SK-N-SH treated with all-trans-retinoic acid at 6 μM for 48 hours (cell line): Measurements from ENCODE around the gene MYO15A.

ENCODE experiments used
- ATAC-seq: fragments of 200-7000 bp; cut with Tn5 transposase; 3 replicates; pipeline ENCODE4 v1.9.1; 2020; ENCODE audit warnings: mild to moderate bottlenecking, moderate library complexity
- ARNTL ChIP-seq: fragments of 450-650 bp; formaldehyde crosslinking; IDR thresholded peaks from 2 replicates; pipeline ENCODE4 v1.5.0; 2020; ENCODE audit warnings: low read depth, mild to moderate bottlenecking, moderate library complexity, borderline replicate concordance
- BACH2 ChIP-seq: fragments of 250-450 bp; sonication (Bioruptor Pico); IDR thresholded peaks from 2 replicates; pipeline ENCODE4 v1.9.0; 2021; ENCODE audit warnings: mild to moderate bottlenecking, borderline replicate concordance
- CSDC2 ChIP-seq: fragments of 250-450 bp; sonication (Bioruptor Pico); IDR thresholded peaks from 2 replicates; pipeline ENCODE4 v1.5.0; 2020; ENCODE audit warnings: mild to moderate bottlenecking, moderate library complexity
- CSRNP3 ChIP-seq: fragments of 250-450 bp; sonication (Bioruptor Pico); IDR thresholded peaks from 2 replicates; pipeline ENCODE4 v1.5.1; 2021; ENCODE audit warnings: mild to moderate bottlenecking, moderate library complexity
- ESRRG ChIP-seq: fragments of 250-450 bp; sonication (Bioruptor Pico); IDR thresholded peaks from 2 replicates; pipeline ENCODE4 v1.6.1; 2021; ENCODE audit warnings: mild to moderate bottlenecking
- GLIS3 ChIP-seq: fragments of 250-450 bp; sonication (Bioruptor Pico); IDR thresholded peaks from 2 replicates; pipeline ENCODE4 v1.5.0; 2020; ENCODE audit warnings: mild to moderate bottlenecking, moderate library complexity
- ISL1 ChIP-seq: fragments of 250-450 bp; sonication (Bioruptor Pico); IDR thresholded peaks from 2 replicates; pipeline ENCODE4 v2.1.2; 2022; ENCODE audit warnings: mild to moderate bottlenecking, moderate library complexity
- PATZ1 ChIP-seq: fragments of 250-450 bp; sonication (Bioruptor Pico); IDR thresholded peaks from 2 replicates; pipeline ENCODE4 v1.8.0; 2020; ENCODE audit warnings: mild to moderate bottlenecking, moderate library complexity, borderline replicate concordance
- POU6F1 ChIP-seq: fragments of 250-450 bp; sonication (Bioruptor Pico); IDR thresholded peaks from 2 replicates; pipeline ENCODE4 v1.8.0; 2021; ENCODE audit warnings: low read depth, mild to moderate bottlenecking, moderate library complexity, borderline replicate concordance
- SNAI2 ChIP-seq: fragments of 250-450 bp; sonication (Bioruptor Pico); IDR thresholded peaks from 2 replicates; pipeline ENCODE4 v1.5.0; 2020; ENCODE audit warnings: mild to moderate bottlenecking, moderate library complexity
- TCF4 ChIP-seq: fragments of 250-450 bp; sonication (Bioruptor Pico); IDR thresholded peaks from 2 replicates; pipeline ENCODE4 v1.8.0; 2021; ENCODE audit warnings: mild to moderate bottlenecking, moderate library complexity, borderline replicate concordance
- TOX ChIP-seq: fragments of 250-450 bp; sonication (Bioruptor Pico); IDR thresholded peaks from 2 replicates; pipeline ENCODE4 v1.8.0; 2021; ENCODE audit warnings: mild to moderate bottlenecking, moderate library complexity, borderline replicate concordance
- TSHZ2 ChIP-seq: fragments of 250-450 bp; sonication (Bioruptor Pico); IDR thresholded peaks from 2 replicates; pipeline ENCODE4 v1.5.0; 2020; ENCODE audit warnings: mild to moderate bottlenecking, moderate library complexity
- ZC3H10 ChIP-seq: fragments of 250-450 bp; sonication (Bioruptor Pico); IDR thresholded peaks from 2 replicates; pipeline ENCODE4 v1.5.1; 2021; ENCODE audit warnings: mild to moderate bottlenecking, moderate library complexity
- ZFP3 ChIP-seq: fragments of 250-450 bp; sonication (Bioruptor Pico); IDR thresholded peaks from 2 replicates; pipeline ENCODE4 v1.5.0; 2020; ENCODE audit warnings: mild to moderate bottlenecking, moderate library complexity
- ZFP30 ChIP-seq: fragments of 450-650 bp; formaldehyde crosslinking; IDR thresholded peaks from 2 replicates; pipeline ENCODE4 v1.5.0; 2022; ENCODE audit warnings: mild to moderate bottlenecking, moderate library complexity
- ZNF565 ChIP-seq: fragments of 450-650 bp; formaldehyde crosslinking; conservative IDR thresholded peaks from 2 replicates; pipeline ENCODE4 v1.5.0; 2020; ENCODE audit warnings: low read depth, mild to moderate bottlenecking, moderate library complexity
- ZNF70 ChIP-seq: fragments of 450-650 bp; formaldehyde crosslinking; IDR thresholded peaks from 2 replicates; pipeline ENCODE4 v1.5.0; 2020; ENCODE audit warnings: mild to moderate bottlenecking, moderate library complexity

Gene MYO15A

GRCh38 chr17:18142417-18142816 lies 33.9 kb downstream of the MYO15A start:
- TF ChIP-seq GLIS3 (CRISPR knock-in tag) (no peak), ZNF70 (CRISPR knock-in tag) (no peak), ZC3H10 (CRISPR knock-in tag) (no peak), ZNF565 (CRISPR knock-in tag) (no peak), ARNTL (CRISPR knock-in tag) (no peak), TOX (CRISPR knock-in tag) (no peak), CSRNP3 (CRISPR knock-in tag) (no peak), ISL1 (CRISPR knock-in tag) (no peak), PATZ1 (CRISPR knock-in tag) (no peak), TCF4 (no peak), SNAI2 (no peak), BACH2 (no peak), ESRRG (no peak), ZFP3 (CRISPR knock-in tag) (no peak), TSHZ2 (CRISPR knock-in tag) (no peak), POU6F1 (CRISPR knock-in tag) (no peak)
- ATAC-seq, result no peak

GRCh38 chr17:18143044-18143936 lies 34.7 kb downstream of the MYO15A start:
- no peak for TF ChIP-seq ZC3H10 (CRISPR knock-in tag)
- no peak for TF ChIP-seq ESRRG
- TF ChIP-seq GLIS3 (CRISPR knock-in tag), result no peak
- TF ChIP-seq TSHZ2 (CRISPR knock-in tag), result no peak
- ATAC-seq, result peak; percentile 30; the same call in 2 of the 3 replicates

GRCh38 chr17:18144261-18144660 lies 35.7 kb downstream of the MYO15A start:
- no peak for ATAC-seq
- TF ChIP-seq ISL1 (CRISPR knock-in tag), result no peak
- no peak for TF ChIP-seq CSRNP3 (CRISPR knock-in tag)
- no peak for TF ChIP-seq CSDC2
- no peak for TF ChIP-seq POU6F1 (CRISPR knock-in tag)
- no peak for TF ChIP-seq ZFP30 (CRISPR knock-in tag)
- no peak for TF ChIP-seq ZFP3 (CRISPR knock-in tag)
- no peak for TF ChIP-seq GLIS3 (CRISPR knock-in tag)
- no peak for TF ChIP-seq TSHZ2 (CRISPR knock-in tag)
